PC-3 (cell line): Measurements from ENCODE around the gene FN3KRP. TPM values are rescaled to one million over a fixed set of nuclear protein-coding genes. Genes with fewer than 3 reads are reported as not detected.

Experiments
- ATAC-seq: fragments of 200-7000 bp; cut with Tn5 transposase; 2 replicates; pipeline ENCODE4 v1.9.1; 2020; ENCODE audit warnings: mild to moderate bottlenecking, moderate library complexity
- BruUV-seq: library from RNA; stranded (reverse); fragments of 400-500 nt; replicated peaks from 2 replicates; lab custom pipeline; 2021; lab: Mats Ljungman, UMichigan
- CTCF ChIA-PET: fragments of 300-600 bp; sonication (Branson Sonifier 250); formaldehyde crosslinking; loops from one replicate; lab custom pipeline; 2022; ENCODE audit warnings: antibody characterized with exemption; lab: Charles Lee
- POLR2A ChIA-PET: fragments of 300-600 bp; sonication (Branson Sonifier 250); formaldehyde crosslinking; loops from one replicate; lab custom pipeline; 2022; ENCODE audit warnings: antibody characterized with exemption; ENCODE audit not compliant: unreplicated experiment; lab: Charles Lee
- DNase-seq: peaks from one replicate; pipeline ENCODE4 v3.0.0-alpha.2; 2015
- H2AFZ ChIP-seq: fragments of 300-600 bp; sonication (generic); 2 replicates; pipeline ENCODE4 v1.6.0; 2016; ENCODE audit warnings: antibody characterized with exemption, low read length
- H3F3A ChIP-seq: fragments of 300-600 bp; sonication (generic); one replicate; pipeline ENCODE4 v1.6.0; 2017; ENCODE audit warnings: antibody characterized with exemption, low read length, control low read depth, mild to moderate bottlenecking; ENCODE audit not compliant: unreplicated experiment
- H3K27ac ChIP-seq: fragments of 300-600 bp; sonication (generic); 2 replicates; pipeline ENCODE4 v1.5.1; 2016; ENCODE audit warnings: mild to moderate bottlenecking, low read length
- H3K27me3 ChIP-seq: fragments of 300-600 bp; sonication (generic); 2 replicates; pipeline ENCODE4 v1.6.1; 2016; ENCODE audit warnings: low read length, mixed read lengths
- H3K36me3 ChIP-seq: fragments of 300-600 bp; sonication (generic); 2 replicates; pipeline ENCODE4 v1.6.1; 2016; ENCODE audit warnings: low read depth, mixed run types, low read length, mixed read lengths
- H3K4me1 ChIP-seq: fragments of 300-600 bp; sonication (generic); 2 replicates; pipeline ENCODE4 v1.5.1; 2016; ENCODE audit warnings: low read length; ENCODE audit not compliant: insufficient read depth
- H3K4me2 ChIP-seq: fragments of 300-600 bp; sonication (generic); 2 replicates; pipeline ENCODE4 v1.6.0; 2016; ENCODE audit warnings: low read length
- H3K4me3 ChIP-seq: fragments of 300-600 bp; sonication (generic); 2 replicates; pipeline ENCODE4 v1.5.1; 2016; ENCODE audit warnings: mild to moderate bottlenecking, low read length, mixed read lengths
- H3K79me2 ChIP-seq: fragments of 300-600 bp; sonication (generic); 2 replicates; pipeline ENCODE4 v1.6.1; 2017; ENCODE audit warnings: low read length, mixed read lengths
- H3K9ac ChIP-seq: fragments of 300-600 bp; sonication (generic); 2 replicates; pipeline ENCODE4 v1.6.0; 2016; ENCODE audit warnings: mild to moderate bottlenecking, low read length
- H3K9me2 ChIP-seq: fragments of 300-600 bp; sonication (generic); replicated peaks from 2 replicates; pipeline ENCODE4 v1.6.1; 2016; ENCODE audit warnings: mixed run types, low read length, mixed read lengths
- H3K9me3 ChIP-seq: fragments of 300-600 bp; sonication (generic); 2 replicates; pipeline ENCODE4 v1.6.1; 2016; ENCODE audit warnings: low read length, mixed read lengths
- H4K20me1 ChIP-seq: fragments of 300-600 bp; sonication (generic); 2 replicates; pipeline ENCODE4 v1.6.1; 2016; ENCODE audit warnings: low read length, mixed read lengths
- EZH2 ChIP-seq: fragments of 300-600 bp; sonication (generic); IDR thresholded peaks from one replicate; pipeline ENCODE4 v1.6.1; 2017; ENCODE audit warnings: antibody characterized with exemption, mild to moderate bottlenecking, low read length; ENCODE audit not compliant: unreplicated experiment
- EZH2phosphoT487 ChIP-seq: fragments of 300-600 bp; sonication (generic); IDR thresholded peaks from 2 replicates; pipeline ENCODE4 v1.6.1; 2018; ENCODE audit warnings: mild to moderate bottlenecking, antibody characterized with exemption, low read length, borderline replicate concordance
- intact Hi-C: fragments of 100-400 bp; cut with micrococcal nuclease; formaldehyde crosslinking; loops from 2 replicates; pipeline ENCODE4 v1.9.0; 2023
- total RNA-seq: library from RNA; depleted of rRNA; stranded (reverse); fragments of >200 nt; gene quantifications from 2 replicates; pipeline ENCODE4 v1.2.3, GENCODE V29; 2014
- TF ChIP-seq, protein P1 (sequence below): fragments of 300-600 bp; sonication (generic); conservative IDR thresholded peaks from 2 replicates; pipeline ENCODE4 v1.5.1; 2017; ENCODE audit warnings: antibody characterized with exemption, low read depth, mild to moderate bottlenecking, low read length

The FN3KRP gene
- total RNA-seq, 1 experiment from 2014 or later, result 37.4 TPM

DNA sequence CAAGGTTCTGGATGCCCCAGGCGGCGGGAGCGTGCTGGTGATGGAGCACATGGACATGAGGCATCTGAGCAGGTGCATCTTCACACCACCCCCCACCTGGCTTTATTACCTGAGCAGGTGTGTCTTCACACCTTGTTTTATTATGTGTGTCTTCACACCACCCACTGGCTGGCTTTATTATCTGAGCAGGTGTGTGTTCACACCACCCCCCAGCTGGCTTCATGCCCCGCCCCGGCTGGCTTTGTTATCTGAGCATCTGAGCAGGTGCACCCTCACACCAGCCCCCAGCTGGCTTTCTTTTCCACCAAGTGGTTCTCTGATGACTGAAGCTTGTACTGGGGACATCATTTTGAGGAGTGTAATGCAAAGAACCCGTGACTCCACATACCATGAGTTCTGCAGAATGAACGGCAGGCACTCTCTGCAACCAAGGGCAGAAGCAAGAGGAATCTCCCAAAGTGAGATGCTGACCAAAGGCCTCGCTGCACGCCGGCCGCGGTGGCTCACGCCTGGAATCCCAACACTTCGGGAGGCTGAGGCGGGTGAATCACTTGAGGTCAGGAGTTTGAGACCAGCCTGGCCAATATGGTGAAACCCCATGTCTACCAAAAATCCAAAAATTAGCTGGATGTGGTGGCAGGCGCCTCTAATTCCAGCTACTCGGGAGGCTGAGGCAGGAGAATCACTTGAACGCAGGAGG is 2.6 kb downstream of the FN3KRP start:
- TF ChIP-seq, protein P1, sequence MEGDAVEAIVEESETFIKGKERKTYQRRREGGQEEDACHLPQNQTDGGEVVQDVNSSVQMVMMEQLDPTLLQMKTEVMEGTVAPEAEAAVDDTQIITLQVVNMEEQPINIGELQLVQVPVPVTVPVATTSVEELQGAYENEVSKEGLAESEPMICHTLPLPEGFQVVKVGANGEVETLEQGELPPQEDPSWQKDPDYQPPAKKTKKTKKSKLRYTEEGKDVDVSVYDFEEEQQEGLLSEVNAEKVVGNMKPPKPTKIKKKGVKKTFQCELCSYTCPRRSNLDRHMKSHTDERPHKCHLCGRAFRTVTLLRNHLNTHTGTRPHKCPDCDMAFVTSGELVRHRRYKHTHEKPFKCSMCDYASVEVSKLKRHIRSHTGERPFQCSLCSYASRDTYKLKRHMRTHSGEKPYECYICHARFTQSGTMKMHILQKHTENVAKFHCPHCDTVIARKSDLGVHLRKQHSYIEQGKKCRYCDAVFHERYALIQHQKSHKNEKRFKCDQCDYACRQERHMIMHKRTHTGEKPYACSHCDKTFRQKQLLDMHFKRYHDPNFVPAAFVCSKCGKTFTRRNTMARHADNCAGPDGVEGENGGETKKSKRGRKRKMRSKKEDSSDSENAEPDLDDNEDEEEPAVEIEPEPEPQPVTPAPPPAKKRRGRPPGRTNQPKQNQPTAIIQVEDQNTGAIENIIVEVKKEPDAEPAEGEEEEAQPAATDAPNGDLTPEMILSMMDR, result no peak
- TF ChIP-seq EZH2phosphoT487 (no peak), EZH2 (no peak)
- Histone ChIP-seq H4K20me1 (peaks cover 8% of the 10 kb centered on the region), H3K27ac (no peak overlapping the region), H3K79me2 (peaks cover 22% of the 10 kb centered on the region), H3F3A (no peaks in the 10 kb centered on the region), H3K36me3 (peaks cover 12% of the 10 kb centered on the region), H3K4me3 (no peak overlapping the region), H3K9me3 (no peaks in the 10 kb centered on the region), H3K4me2 (no peak overlapping the region), H2AFZ (no peak overlapping the region), H3K27me3 (no peaks in the 10 kb centered on the region), H3K9ac (no peak overlapping the region), H3K9me2 (no peaks in the 10 kb centered on the region), H3K4me1 (0 out of 2 replicates have a peak, but pooled peaks cover 8% of the 10 kb centered on the region)
- intact Hi-C loops, result no loop called here
- CTCF ChIA-PET, result no interaction called here
- no TSS peak for BruUV-seq
- POLR2A ChIA-PET, result no interaction called here
- ATAC-seq (no peak), DNase-seq (no peak)

DNA sequence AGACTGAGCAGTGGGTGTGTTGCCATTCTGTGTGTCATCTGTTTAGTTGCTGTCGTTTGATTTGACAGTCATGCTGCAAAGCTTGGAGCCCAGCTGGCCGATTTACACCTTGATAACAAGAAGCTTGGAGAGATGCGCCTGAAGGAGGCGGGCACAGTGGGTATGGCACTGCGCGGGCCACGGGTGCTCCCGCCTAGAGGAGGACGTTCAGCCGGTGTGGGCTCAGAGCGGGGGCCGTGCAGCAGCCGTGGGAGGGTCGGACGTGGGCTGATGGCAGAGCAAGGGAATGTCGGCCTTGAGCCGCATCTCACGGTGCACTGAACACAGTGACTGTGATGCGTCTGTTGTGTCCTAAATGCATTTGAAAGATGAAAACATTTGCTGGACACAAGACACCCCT is 3.7 kb downstream of the FN3KRP start:
- no peak overlapping the region for H2AFZ ChIP-seq
- no peak overlapping the region for H3K4me2 ChIP-seq
- H3K27ac ChIP-seq, result no peak overlapping the region
- CTCF ChIA-PET, result no interaction called here
- H3K79me2 ChIP-seq, result peaks cover 22% of the 10 kb centered on the region
- H3K9me3 ChIP-seq, result no peaks in the 10 kb centered on the region
- POLR2A ChIA-PET, result no interaction called here
- TF ChIP-seq, protein P1, result no peak
- TF ChIP-seq EZH2phosphoT487 (no peak), EZH2 (no peak)
- H3K4me3 ChIP-seq, result no peak overlapping the region
- no TSS peak for BruUV-seq
- DNase-seq (no peak), ATAC-seq (no peak)
- no peaks in the 10 kb centered on the region for H3K9me2 ChIP-seq
- H4K20me1 ChIP-seq, result peaks cover 8% of the 10 kb centered on the region
- H3K36me3 ChIP-seq, result peaks cover 12% of the 10 kb centered on the region
- 0 out of 2 replicates have a peak, but pooled peaks cover 8% of the 10 kb centered on the region for H3K4me1 ChIP-seq
- intact Hi-C loops, result no loop called here
- no peaks in the 10 kb centered on the region for H3F3A ChIP-seq
- H3K9ac ChIP-seq, result no peak overlapping the region
- H3K27me3 ChIP-seq, result no peaks in the 10 kb centered on the region

DNA sequence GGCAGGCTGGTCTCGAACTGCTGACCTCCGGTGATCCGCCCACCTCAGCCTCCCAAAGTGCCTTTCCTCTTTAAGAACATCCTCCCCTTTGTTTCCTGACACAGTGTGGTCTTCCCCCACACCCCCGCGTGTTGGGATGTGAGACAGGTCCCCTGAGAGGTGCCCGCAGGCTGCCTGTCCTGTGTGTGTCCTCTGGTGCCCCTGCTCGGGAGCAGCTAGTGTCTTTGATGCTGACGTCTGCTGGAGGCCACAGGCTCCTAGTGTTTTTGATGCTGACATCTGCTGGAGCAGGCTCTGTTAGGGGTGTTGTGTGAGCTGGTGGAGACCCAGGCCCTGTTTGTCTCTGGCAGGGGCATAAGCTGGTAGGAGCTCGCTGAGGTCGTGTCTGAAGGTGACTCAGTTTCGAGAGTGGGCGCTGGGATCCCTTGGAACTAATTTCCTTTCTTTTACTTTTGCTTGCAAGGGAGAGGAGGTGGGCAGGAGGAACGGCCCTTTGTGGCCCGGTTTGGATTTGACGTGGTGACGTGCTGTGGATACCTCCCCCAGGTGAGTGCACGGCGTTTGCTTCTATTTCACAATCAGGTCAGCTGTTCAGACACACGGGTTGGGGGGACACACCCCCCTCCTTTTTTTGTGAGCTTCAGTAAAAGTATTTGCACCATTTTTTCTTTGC is 6.0 kb downstream of the FN3KRP start:
- Histone ChIP-seq H3K9me2 (no peaks in the 10 kb centered on the region), H3K27ac (no peak overlapping the region), H3K36me3 (peaks cover 26% of the 10 kb centered on the region), H3K4me2 (no peak overlapping the region), H3K79me2 (peaks cover 13% of the 10 kb centered on the region), H3K9ac (no peak overlapping the region), H2AFZ (no peak overlapping the region), H3K4me3 (no peak overlapping the region), H3F3A (no peaks in the 10 kb centered on the region), H3K27me3 (no peaks in the 10 kb centered on the region), H4K20me1 (peaks cover 7% of the 10 kb centered on the region), H3K4me1 (0 out of 2 replicates have a peak, but pooled peaks cover 4% of the 10 kb centered on the region), H3K9me3 (no peaks in the 10 kb centered on the region)
- TF ChIP-seq EZH2 (no peak), EZH2phosphoT487 (no peak)
- TF ChIP-seq, protein P1, result no peak
- BruUV-seq, result no TSS peak
- ChIA-PET CTCF (no interaction called here), POLR2A (no interaction called here)
- DNase-seq (no peak), ATAC-seq (no peak)
- intact Hi-C loops, result no loop called here
